BLaER1 (cell line): ENCODE data around the gene OSBP2.

Experiments used
- H3K27ac ChIP-seq: shearing (Covaris generic); formaldehyde crosslinking; 2 replicates; pipeline ENCODE4 v1.8.1; 2022
- H3K27me3 ChIP-seq: shearing (Covaris generic); formaldehyde crosslinking; 2 replicates; pipeline ENCODE4 v1.8.1; 2022
- H3K36me3 ChIP-seq: shearing (Covaris generic); formaldehyde crosslinking; 2 replicates; pipeline ENCODE4 v1.8.1; 2022
- H3K4me1 ChIP-seq: shearing (Covaris generic); formaldehyde crosslinking; 2 replicates; pipeline ENCODE4 v1.8.1; 2022
- H3K4me2 ChIP-seq: shearing (Covaris generic); formaldehyde crosslinking; 2 replicates; pipeline ENCODE4 v1.8.1; 2022
- H3K4me3 ChIP-seq: shearing (Covaris generic); formaldehyde crosslinking; 2 replicates; pipeline ENCODE4 v1.8.1; 2022
- H3K9ac ChIP-seq: shearing (Covaris generic); formaldehyde crosslinking; 2 replicates; pipeline ENCODE4 v1.8.1; 2022
- H3K9me3 ChIP-seq: shearing (Covaris generic); formaldehyde crosslinking; 2 replicates; pipeline ENCODE4 v1.8.1; 2022
- H4K20me1 ChIP-seq: shearing (Covaris generic); formaldehyde crosslinking; 2 replicates; pipeline ENCODE4 v1.8.1; 2022
- Cebpa-rat ChIP-seq: shearing (Covaris generic); IDR thresholded peaks from 2 replicates; pipeline ENCODE4 v1.8.1; 2022

The OSBP2 gene

GRCh38 chr22:30680991-30681770 is 13.5 kb upstream of the OSBP2 start:
- H3K9me3 ChIP-seq = no peaks in the 10 kb centered on the region
- H3K4me3 ChIP-seq = no peak overlapping the region
- no peak overlapping the region for H3K27ac ChIP-seq
- no peaks in the 10 kb centered on the region for H3K27me3 ChIP-seq
- peak overlapping the region; percentile 60 for H3K4me2 ChIP-seq
- H3K36me3 ChIP-seq = no peaks in the 10 kb centered on the region
- no peak; the same call in 1 of the 2 replicates for TF ChIP-seq Cebpa-rat
- peaks cover 21% of the 10 kb centered on the region for H3K4me1 ChIP-seq
- no peaks in the 10 kb centered on the region for H4K20me1 ChIP-seq
- 0 out of 2 replicates have a peak overlapping the region, but pooled peaks have one; percentile 2 for H3K9ac ChIP-seq

- Histone ChIP-seq H4K20me1 (no peaks in the 10 kb centered on the region), H3K9me3 (no peaks in the 10 kb centered on the region), H3K4me1 (peaks cover 21% of the 10 kb centered on the region), H3K9ac (no peak overlapping the region), H3K36me3 (no peaks in the 10 kb centered on the region), H3K27me3 (no peaks in the 10 kb centered on the region), H3K27ac (no peak overlapping the region), H3K4me2 (no peak overlapping the region), H3K4me3 (no peak overlapping the region)
- no peak for TF ChIP-seq Cebpa-rat
Measured at GRCh38 chr22:30681831-30682230, 12.8 kb upstream of the OSBP2 start.

DNA sequence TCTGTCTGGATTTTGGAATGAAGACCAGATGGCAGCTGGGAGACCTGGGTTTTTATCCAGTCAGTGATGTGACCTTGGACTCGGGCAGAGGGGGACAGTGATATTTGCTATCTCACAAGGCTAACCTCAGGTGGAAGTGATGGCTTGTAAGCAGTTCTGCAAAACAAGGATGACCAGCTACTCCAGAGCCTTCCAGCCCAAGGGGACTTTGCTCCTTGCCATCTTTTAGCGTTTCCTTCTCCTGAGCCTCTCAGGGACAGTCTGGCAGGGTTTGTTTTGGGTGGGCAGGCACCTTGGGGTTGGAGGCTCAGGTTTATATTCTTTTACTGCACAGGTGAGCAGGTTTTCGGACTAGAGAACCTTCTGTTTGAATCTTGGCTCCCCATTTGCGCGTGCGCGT is 9.5 kb upstream of the OSBP2 start:
- H4K20me1 ChIP-seq = no peaks in the 10 kb centered on the region
- H3K4me3 ChIP-seq = no peak overlapping the region
- no peaks in the 10 kb centered on the region for H3K36me3 ChIP-seq
- no peak overlapping the region for H3K9ac ChIP-seq
- H3K9me3 ChIP-seq = no peaks in the 10 kb centered on the region
- peaks cover 20% of the 10 kb centered on the region for H3K4me1 ChIP-seq
- H3K27me3 ChIP-seq = no peaks in the 10 kb centered on the region
- H3K4me2 ChIP-seq = no peak overlapping the region
- no peak for TF ChIP-seq Cebpa-rat
- no peak overlapping the region for H3K27ac ChIP-seq

- no peaks in the 10 kb centered on the region for H3K36me3 ChIP-seq
- no peak overlapping the region for H3K9ac ChIP-seq
- H3K4me1 ChIP-seq = no peaks in the 10 kb centered on the region
- H3K4me3 ChIP-seq = no peak overlapping the region
- TF ChIP-seq Cebpa-rat = no peak
- H3K27ac ChIP-seq = no peak overlapping the region
- no peak overlapping the region for H3K4me2 ChIP-seq
- no peaks in the 10 kb centered on the region for H3K27me3 ChIP-seq
- no peaks in the 10 kb centered on the region for H3K9me3 ChIP-seq
- no peaks in the 10 kb centered on the region for H4K20me1 ChIP-seq
Measured at GRCh38 chr22:30687358-30687757, 7.3 kb upstream of the OSBP2 start.

DNA sequence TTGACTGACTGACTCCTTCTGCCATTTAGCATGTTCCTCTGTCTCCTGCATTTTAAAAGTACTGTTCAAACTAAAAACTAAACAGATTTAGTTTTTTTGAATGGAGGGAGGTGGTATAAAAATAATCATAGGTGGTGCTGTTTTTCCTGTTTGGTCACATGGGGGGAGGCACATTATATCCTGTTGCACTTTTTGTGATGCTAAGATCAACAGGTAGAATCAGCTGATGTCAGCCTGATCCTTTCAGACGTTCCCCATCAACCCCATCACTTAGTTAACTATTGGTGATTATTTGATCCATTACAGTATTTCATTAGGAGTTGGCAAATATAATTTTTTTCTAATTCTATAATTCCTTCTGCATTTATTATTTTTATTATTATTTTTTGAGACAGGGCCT is 5.1 kb upstream of the OSBP2 start:
- Histone ChIP-seq H3K27ac (no peak overlapping the region), H3K36me3 (no peaks in the 10 kb centered on the region), H4K20me1 (no peaks in the 10 kb centered on the region), H3K9me3 (no peaks in the 10 kb centered on the region; the same call in 1 of the 2 replicates), H3K27me3 (no peaks in the 10 kb centered on the region), H3K9ac (no peak overlapping the region), H3K4me2 (no peak overlapping the region), H3K4me1 (no peaks in the 10 kb centered on the region), H3K4me3 (no peak overlapping the region)
- TF ChIP-seq Cebpa-rat = no peak

- Histone ChIP-seq H3K4me2 (no peak overlapping the region), H3K27me3 (no peaks in the 10 kb centered on the region), H3K9ac (no peak overlapping the region), H3K4me3 (no peak overlapping the region), H3K9me3 (no peaks in the 10 kb centered on the region; the same call in 1 of the 2 replicates), H3K36me3 (no peaks in the 10 kb centered on the region), H3K4me1 (no peaks in the 10 kb centered on the region), H3K27ac (no peak overlapping the region), H4K20me1 (no peaks in the 10 kb centered on the region)
- TF ChIP-seq Cebpa-rat = no peak
Measured at GRCh38 chr22:30691204-30691603, 3.5 kb upstream of the OSBP2 start.

DNA sequence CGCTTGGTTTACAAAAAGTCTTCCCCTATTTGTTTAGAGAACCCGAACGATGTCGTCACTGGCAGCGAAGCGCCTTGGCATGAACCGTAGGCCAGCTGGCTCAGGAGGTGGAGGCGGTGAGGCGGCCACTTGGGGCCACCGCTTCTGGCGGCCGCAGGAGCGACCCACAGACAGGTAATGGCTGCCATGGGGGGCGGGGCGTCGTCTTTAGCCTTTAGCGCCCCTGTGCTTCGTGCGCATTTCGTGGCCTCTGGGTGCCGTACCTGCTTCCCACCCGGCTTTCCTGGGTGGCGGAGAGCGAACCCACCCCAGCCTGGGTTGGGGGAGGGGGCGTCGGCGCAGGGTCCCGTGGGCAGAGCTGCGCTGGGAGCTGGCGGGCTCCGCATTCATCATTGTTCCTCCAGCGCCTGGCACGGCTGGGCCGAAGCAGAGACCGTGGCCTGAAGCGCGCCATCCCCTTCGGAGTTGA is 469 bp upstream of the OSBP2 start:
- H3K9ac ChIP-seq = peak overlapping the region; percentile 56; the same call in 1 of the 2 replicates
- 0 out of 2 replicates have a peak overlapping the region, but pooled peaks have one; percentile 41 for H3K27ac ChIP-seq
- peak overlapping the region; percentile 69 for H3K4me3 ChIP-seq
- H3K4me1 ChIP-seq = no peaks in the 10 kb centered on the region
- H3K4me2 ChIP-seq = peak overlapping the region; percentile 77
- no peaks in the 10 kb centered on the region for H3K27me3 ChIP-seq
- H3K36me3 ChIP-seq = no peaks in the 10 kb centered on the region
- no peak for TF ChIP-seq Cebpa-rat
- no peaks in the 10 kb centered on the region for H4K20me1 ChIP-seq
- H3K9me3 ChIP-seq = no peaks in the 10 kb centered on the region; the same call in 1 of the 2 replicates

- Histone ChIP-seq H3K27ac (no peak overlapping the region), H3K4me2 (peak overlapping the region; percentile 56), H3K9ac (peak overlapping the region; percentile 59; the same call in 1 of the 2 replicates), H3K4me1 (no peaks in the 10 kb centered on the region), H4K20me1 (no peaks in the 10 kb centered on the region), H3K9me3 (no peaks in the 10 kb centered on the region; the same call in 1 of the 2 replicates), H3K36me3 (no peaks in the 10 kb centered on the region), H3K4me3 (peak overlapping the region; percentile 69), H3K27me3 (no peaks in the 10 kb centered on the region)
- no peak for TF ChIP-seq Cebpa-rat
Measured at GRCh38 chr22:30695351-30695851, 727 bp downstream of the OSBP2 start.

- H3K4me2 ChIP-seq = peak overlapping the region; percentile 56
- no peaks in the 10 kb centered on the region; the same call in 1 of the 2 replicates for H3K9me3 ChIP-seq
- H3K27me3 ChIP-seq = no peaks in the 10 kb centered on the region
- no peak for TF ChIP-seq Cebpa-rat
- H3K36me3 ChIP-seq = no peaks in the 10 kb centered on the region
- no peak overlapping the region for H3K27ac ChIP-seq
- no peak overlapping the region for H3K9ac ChIP-seq
- H3K4me1 ChIP-seq = no peaks in the 10 kb centered on the region
- no peaks in the 10 kb centered on the region for H4K20me1 ChIP-seq
- H3K4me3 ChIP-seq = no peak overlapping the region
Measured at GRCh38 chr22:30695871-30696655, 1.4 kb downstream of the OSBP2 start.

- TF ChIP-seq Cebpa-rat = no peak
- no peaks in the 10 kb centered on the region for H4K20me1 ChIP-seq
- H3K4me1 ChIP-seq = no peaks in the 10 kb centered on the region
- no peaks in the 10 kb centered on the region for H3K36me3 ChIP-seq
- H3K27ac ChIP-seq = no peak overlapping the region
- no peaks in the 10 kb centered on the region; the same call in 1 of the 2 replicates for H3K9me3 ChIP-seq
- H3K4me2 ChIP-seq = no peak overlapping the region
- no peak overlapping the region for H3K9ac ChIP-seq
- H3K27me3 ChIP-seq = no peaks in the 10 kb centered on the region
- no peak overlapping the region for H3K4me3 ChIP-seq
Measured at GRCh38 chr22:30697975-30698374, 3.3 kb downstream of the OSBP2 start.
